ENCODE data around the gene SFXN2.
"Not testable (repeated sequence)": the region's sequence is repeated elsewhere in the genome, so short reads cannot be mapped to it uniquely, and the experiment has no call there.

The SFXN2 gene, protein sequence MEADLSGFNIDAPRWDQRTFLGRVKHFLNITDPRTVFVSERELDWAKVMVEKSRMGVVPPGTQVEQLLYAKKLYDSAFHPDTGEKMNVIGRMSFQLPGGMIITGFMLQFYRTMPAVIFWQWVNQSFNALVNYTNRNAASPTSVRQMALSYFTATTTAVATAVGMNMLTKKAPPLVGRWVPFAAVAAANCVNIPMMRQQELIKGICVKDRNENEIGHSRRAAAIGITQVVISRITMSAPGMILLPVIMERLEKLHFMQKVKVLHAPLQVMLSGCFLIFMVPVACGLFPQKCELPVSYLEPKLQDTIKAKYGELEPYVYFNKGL

DNA sequence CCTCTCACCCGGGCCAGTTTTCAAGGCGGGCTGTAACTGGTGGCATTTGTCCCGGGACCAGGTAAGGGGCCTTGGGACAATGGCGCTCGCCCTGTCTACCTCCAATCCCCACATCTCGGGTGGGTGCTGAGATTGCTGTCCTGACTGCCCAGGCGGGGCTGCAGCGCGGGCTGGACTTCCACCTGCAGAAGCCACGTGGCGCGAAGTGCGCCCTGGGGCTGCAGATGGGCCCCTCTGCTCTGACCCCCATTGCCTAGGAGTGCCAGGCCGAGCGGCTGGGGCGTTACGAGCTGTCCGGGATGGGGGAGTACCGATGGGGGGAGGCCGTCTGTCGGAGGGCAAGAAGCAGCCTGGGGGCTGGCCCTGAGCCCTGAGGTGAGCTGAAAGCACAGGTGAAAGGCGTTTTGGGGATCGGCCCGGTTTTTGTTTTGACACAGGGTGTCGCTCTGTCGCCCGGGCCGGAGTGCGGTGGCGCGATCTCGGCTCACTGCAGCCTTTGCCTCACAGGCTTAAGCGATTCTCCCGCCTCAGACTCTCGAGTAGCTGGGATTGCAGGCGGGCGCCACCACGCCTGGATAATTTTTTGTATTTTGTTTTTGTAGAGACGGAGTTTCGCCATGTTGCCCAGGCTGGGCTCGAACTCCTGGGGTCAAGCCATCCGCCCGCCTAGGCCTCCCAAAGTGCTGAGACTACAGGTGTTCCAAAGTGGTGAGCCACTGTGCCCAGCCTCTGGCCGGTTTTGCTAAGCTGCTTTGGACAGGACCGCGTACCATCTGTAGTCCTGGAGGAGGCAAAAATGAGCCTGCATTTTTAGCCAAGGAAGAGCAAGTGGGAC is at the start of gene SFXN2:
SFXN2 (plus strand) TSS at position 16 of the 835 bp plus-strand sequence. CDS start 12,001 bp downstream, outside the sequence.
- H3K4me3 ChIP-seq (ENCODE audit: low read depth, low read length) = peak within 1 kb of the TSS; percentile 94
- TF ChIP-seq, protein P1, sequence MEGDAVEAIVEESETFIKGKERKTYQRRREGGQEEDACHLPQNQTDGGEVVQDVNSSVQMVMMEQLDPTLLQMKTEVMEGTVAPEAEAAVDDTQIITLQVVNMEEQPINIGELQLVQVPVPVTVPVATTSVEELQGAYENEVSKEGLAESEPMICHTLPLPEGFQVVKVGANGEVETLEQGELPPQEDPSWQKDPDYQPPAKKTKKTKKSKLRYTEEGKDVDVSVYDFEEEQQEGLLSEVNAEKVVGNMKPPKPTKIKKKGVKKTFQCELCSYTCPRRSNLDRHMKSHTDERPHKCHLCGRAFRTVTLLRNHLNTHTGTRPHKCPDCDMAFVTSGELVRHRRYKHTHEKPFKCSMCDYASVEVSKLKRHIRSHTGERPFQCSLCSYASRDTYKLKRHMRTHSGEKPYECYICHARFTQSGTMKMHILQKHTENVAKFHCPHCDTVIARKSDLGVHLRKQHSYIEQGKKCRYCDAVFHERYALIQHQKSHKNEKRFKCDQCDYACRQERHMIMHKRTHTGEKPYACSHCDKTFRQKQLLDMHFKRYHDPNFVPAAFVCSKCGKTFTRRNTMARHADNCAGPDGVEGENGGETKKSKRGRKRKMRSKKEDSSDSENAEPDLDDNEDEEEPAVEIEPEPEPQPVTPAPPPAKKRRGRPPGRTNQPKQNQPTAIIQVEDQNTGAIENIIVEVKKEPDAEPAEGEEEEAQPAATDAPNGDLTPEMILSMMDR (IDR thresholded peaks at IDR 0.05; ENCODE audit: low read depth, low read length) = no peak
- no peak for DNase-seq (ENCODE audit: low read depth, low spot score)
- in situ Hi-C loops (cut with HindIII; ENCODE audit: low sequenced_read_pairs) = no loop called here

DNA sequence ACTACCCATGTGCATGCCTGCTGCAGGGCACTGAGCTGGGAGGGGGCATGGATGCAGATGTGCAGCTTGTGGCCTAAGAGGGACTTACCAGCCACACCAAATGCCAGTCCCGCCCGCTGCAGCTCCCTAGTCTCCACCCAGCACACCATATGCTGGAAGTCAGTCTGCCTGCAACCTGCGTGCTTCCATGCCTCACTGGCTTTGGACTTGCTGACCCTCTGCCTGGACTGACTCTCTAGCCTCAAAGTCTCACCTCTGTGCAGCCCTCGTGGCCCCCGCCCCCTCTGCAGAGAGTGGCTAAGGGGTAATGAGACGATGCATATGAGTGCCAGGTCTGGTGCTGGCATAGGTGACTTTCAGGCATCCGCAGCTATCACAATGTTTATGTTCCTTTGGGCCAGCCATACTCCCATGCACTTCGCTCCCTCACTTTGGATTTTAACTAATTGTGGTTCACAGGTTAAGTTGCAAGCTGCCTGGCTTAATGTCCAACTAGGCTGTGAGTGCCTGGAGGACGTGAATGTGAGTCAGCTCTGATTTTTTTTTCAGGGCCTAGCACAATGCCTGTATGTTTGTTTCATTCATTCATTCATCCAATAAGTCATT is 48.4 kb upstream of the SFXN2 start:
- DNase-seq (ENCODE audit: low read depth, low spot score) = no peak
- TF ChIP-seq, protein P1 (IDR thresholded peaks at IDR 0.05; ENCODE audit: low read depth, low read length) = no peak
- no peak overlapping the region for H3K4me3 ChIP-seq (ENCODE audit: low read depth, low read length)
- in situ Hi-C loops (cut with HindIII; ENCODE audit: low sequenced_read_pairs) = no loop called here

DNA sequence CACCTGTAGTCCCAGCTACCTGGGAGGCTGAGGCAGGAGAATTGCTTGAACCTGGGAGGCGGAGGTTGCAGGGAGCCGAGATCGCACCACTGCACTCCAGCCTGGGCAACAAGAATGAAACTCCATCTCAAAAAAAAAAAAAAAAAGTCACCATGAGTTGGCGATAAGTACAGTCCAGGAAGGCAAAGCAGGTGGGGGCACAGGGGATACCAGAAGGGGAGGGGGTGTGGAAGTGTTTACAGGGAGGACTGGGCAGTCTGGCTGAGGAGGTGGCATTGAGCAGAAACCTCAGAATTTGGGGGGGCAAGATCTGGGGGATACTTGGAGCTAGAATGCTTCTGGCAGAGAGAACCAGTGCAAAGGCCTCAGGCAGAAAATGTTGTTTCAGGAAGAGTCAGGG is 47.0 kb upstream of the SFXN2 start:
- H3K4me3 ChIP-seq (ENCODE audit: low read depth, low read length); in situ Hi-C loops (cut with HindIII; ENCODE audit: low sequenced_read_pairs); DNase-seq (ENCODE audit: low read depth, low spot score): not testable (repeated sequence)

DNA sequence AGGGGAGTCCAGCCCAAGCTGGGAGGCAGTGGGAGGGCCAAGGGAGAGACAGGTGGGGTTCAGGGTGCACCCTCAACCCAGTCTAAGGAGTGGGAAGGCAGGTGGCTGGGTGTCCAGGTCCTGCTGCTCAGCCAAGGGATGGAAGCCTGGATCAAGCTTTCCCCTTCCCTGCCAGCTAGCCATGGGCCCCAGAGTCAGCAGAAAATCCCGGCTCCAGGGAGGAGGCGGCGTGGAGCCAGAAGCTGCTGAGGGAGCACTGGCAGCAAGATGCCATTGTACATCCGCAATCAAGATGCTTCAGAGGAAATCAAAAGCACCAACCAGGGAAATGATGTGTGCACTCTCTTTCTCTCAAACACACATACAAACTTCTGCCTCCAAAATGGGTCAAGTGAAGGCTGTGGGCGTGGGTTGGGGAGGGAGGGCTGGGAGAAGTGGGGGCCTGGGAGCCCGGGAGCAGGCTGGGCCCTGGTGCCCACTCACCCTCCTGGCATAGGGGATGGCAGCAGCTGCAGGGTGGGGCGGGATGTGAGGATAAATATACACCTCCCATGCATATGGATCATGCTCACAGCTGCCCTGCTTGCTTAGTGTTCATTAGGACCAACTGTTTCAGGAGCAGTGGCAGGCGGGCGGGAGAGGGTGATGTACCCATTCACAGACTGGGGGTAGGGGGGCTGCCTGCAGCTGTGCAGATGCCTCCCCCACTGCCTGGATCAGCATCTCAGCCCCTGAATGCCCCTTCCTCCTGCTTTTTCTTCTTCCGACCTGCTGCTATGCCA is 45.9 kb upstream of the SFXN2 start:
- H3K4me3 ChIP-seq (ENCODE audit: low read depth, low read length) = no peak overlapping the region
- in situ Hi-C loops (cut with HindIII; ENCODE audit: low sequenced_read_pairs) = no loop called here
- DNase-seq (ENCODE audit: low read depth, low spot score) = no peak
- TF ChIP-seq, protein P1 (IDR thresholded peaks at IDR 0.05; ENCODE audit: low read depth, low read length) = no peak

DNA sequence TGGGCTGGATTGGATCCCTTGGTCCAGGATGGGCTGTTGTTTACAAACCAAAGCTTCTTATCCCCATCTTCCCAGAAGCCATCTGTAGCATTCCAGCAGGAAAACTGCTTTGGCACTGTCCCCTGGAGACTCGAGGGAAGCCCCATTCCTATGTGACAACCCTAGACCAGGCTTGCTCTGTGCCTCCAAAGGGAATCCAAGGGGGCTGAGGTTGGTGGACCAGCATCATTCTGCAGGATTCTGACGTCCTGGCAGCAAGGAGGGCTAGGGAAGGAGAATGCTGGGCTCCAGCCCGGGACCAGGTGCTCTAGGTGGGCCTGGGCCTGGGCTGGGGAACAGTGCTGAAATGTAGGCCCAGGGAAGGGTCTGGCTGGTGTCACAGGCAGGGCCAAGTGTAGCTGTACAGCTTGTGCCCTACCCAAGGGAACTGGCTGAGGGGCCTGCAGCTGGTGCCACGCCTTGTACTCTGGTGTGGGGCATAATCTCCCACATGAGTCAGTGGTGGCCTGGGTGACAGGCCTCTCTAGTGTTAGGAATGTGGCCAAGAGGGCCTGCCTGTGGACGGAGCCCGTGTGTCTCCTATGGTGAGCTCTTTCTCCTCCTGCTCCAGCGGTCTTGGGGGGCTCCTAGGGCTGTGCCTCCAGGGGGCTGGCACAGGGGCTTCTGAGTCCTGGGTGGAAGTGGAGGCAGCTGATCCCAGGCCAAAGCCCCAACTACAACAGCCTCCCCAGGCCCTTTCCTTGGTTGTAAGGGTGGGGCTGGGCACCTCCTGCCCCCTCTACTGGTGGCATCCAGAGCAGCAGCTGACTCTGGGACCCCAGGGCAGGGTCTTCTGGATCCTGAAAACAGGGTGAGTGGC is 45.0 kb upstream of the SFXN2 start:
- TF ChIP-seq, protein P1 (IDR thresholded peaks at IDR 0.05; ENCODE audit: low read depth, low read length) = no peak
- DNase-seq (ENCODE audit: low read depth, low spot score) = no peak
- H3K4me3 ChIP-seq (ENCODE audit: low read depth, low read length) = no peak overlapping the region
- in situ Hi-C loops (cut with HindIII; ENCODE audit: low sequenced_read_pairs) = no loop called here

DNA sequence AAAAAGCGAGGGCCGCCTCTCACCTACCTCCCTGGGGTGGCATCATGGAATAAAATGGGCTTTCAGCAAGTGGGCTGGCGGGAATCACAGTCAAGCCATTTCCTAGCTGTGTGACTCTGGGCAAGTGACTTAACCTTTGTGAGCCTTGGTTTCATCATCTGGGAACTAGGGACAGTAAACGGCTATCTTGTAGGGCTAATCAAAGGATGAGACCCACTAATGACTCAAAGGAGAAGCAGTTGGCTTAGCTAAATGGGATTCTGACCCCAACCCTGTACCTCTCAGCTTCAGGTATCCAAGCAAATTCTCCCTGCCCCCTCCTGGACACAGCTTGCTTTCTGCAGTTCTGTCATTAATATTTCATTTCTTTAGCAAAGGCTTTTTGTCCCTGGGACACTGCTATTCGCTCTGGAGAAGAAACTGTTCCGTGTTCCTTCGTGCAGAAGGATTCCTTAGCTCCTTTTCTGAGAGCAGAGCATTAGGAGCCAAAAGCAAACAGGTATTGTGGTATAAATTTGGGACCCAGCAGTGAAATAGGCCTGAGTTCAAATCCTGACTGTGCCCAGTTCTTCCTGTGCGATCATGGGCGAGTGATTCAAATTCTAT is 44.3 kb upstream of the SFXN2 start:
- in situ Hi-C loops (cut with HindIII; ENCODE audit: low sequenced_read_pairs) = no loop called here
- TF ChIP-seq, protein P1 (IDR thresholded peaks at IDR 0.05; ENCODE audit: low read depth, low read length) = no peak
- no peak overlapping the region for H3K4me3 ChIP-seq (ENCODE audit: low read depth, low read length)

More for the DNA sequence above, 44.3 kb upstream of the SFXN2 start:
- DNase-seq (ENCODE audit: low read depth, low spot score) = no peak
